Right lobe of liver (tissue), 6 donors: ENCODE data around the gene CENPV. TPM values are rescaled to one million over a fixed set of nuclear protein-coding genes. Genes with fewer than 3 reads are reported as not detected.

ENCODE experiments used
- ATAC-seq, 4 donors: fragments of 200-7000 bp; cut with Tn5 transposase; one replicate each; pipeline ENCODE4 v1.9.1; 2020; ENCODE audit warnings: mild to moderate bottlenecking in 4 of 4, moderate library complexity in 4 of 4
- DNase-seq, 3 donors: peaks; one replicate each; pipeline ENCODE4 v3.0.0-alpha.2; 2020
- H3K27ac ChIP-seq, 3 donors: fragments of 200-600 bp; one replicate each; pipeline ENCODE4 v1.8.0; 2022
- H3K27me3 ChIP-seq, 2 donors: fragments of 200-600 bp; one replicate each; pipeline ENCODE4 v1.8.0; 2022
- H3K36me3 ChIP-seq, 4 donors: fragments of 200-600 bp; sonication (generic) in 1 of 4; one replicate each; pipeline versions ENCODE4 v1.5.1 to v1.8.0; 2017 to 2022; ENCODE audit warnings: control low read depth in 1 of 4
- H3K4me1 ChIP-seq, 4 donors: fragments of 200-600 bp; sonication (generic) in 1 of 4; one replicate each; pipeline versions ENCODE4 v1.5.1 to v1.8.0; 2017 to 2022; ENCODE audit warnings: control low read depth in 1 of 4
- H3K4me3 ChIP-seq, 3 donors: fragments of 200-600 bp; one replicate each; pipeline ENCODE4 v1.8.0; 2022
- H3K9me3 ChIP-seq, 4 donors: fragments of 200-600 bp; sonication (generic) in 1 of 4; one replicate each; pipeline versions ENCODE4 v1.5.1 to v1.8.0; 2017 to 2022; ENCODE audit warnings: control low read depth in 1 of 4
- POLR2A ChIP-seq: fragments of 450-650 bp; IDR thresholded peaks from one replicate; pipeline ENCODE4 v1.6.1; 2017; ENCODE audit warnings: antibody characterized with exemption, mild to moderate bottlenecking
- WGBS: methylation state at CpG from one replicate; pipeline ENCODE4 v1.1.6; 2018; ENCODE audit warnings: low coverage, low lambda C conversion rate; ENCODE audit not compliant: insufficient coverage; ENCODE audit errors: missing lambda C conversion rate; 5-methylcytosine and 5-hydroxymethylcytosine counted together
- intact Hi-C, 2 donors: fragments of 100-400 bp; cut with DNase I; formaldehyde crosslinking; loops; one replicate each; pipeline versions ENCODE4 v1.11.2 to v1.14.1; 2022
- total RNA-seq, 6 experiments: library from RNA; depleted of rRNA in 2 of 6; stranded (reverse); fragments of >200 nt in 2 of 6; fragmentation: NEBNext Ultra II Directional in 3 of 6; extraction: Animal tissue kit (Norgen Biotek cat#: 25700) in 3 of 6; gene quantifications; one replicate each; pipeline versions ENCODE4 v1.1.0 to v1.2.4, GENCODE V29; 2016 to 2023
- TF ChIP-seq, protein P1 (sequence below), 4 donors: fragments of 200-600 bp in 3 of 4; fragments of 450-650 bp in 1 of 4; IDR thresholded peaks; one replicate each; pipeline versions ENCODE4 v1.5.1 to v1.8.0; 2016 to 2022; ENCODE audit warnings: antibody characterized with exemption in 4 of 4, mild to moderate bottlenecking in 2 of 4
- donor health status: DM: no; HTN: yes; CAD: no.
- donor health status: DM: no; HTN: no; CAD: no.
- donor health status: DM: no; HTN: no; CAD: no.
- donor health status: DM: no; HTN: yes; CAD: no.
- donor health status: DM: no; HTN: yes; CAD: no.

Gene CENPV
- total RNA-seq, 6 experiments from 2014 or later: 19.8 to 34.5 (median 24.8) TPM

DNA sequence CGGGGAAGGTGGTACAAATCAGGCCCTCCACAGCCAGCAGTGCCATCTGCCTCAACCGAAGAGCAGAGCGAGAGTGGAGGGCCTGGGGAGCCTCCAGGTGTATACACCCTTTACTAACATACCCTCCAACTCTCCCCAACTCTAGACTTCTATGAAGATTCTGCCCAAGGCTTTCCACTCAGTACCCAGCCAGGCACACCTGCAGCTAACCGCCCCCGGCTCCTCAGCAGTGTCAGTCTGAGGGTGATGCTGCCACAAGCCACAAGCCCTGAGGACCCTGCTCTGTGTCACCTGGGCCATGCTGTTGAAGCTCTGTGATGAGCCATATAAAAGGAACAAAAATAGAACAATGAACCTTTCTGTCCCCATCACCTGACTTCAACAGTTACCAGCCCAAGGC, 3.8 kb downstream of the CENPV start:
- Histone ChIP-seq H3K36me3 (peaks cover 0 to 14% (median 0%) of the 10 kb centered on the region in 4 donors), H3K27me3 (no peaks in the 10 kb centered on the region), H3K27ac (no peak overlapping the region), H3K9me3 (no peaks in the 10 kb centered on the region), H3K4me3 (no peak overlapping the region), H3K4me1 (peaks cover 0 to 10% (median 5%) of the 10 kb centered on the region in 4 donors)
- ATAC-seq: no peak
- no peak for DNase-seq
- 100% methylated on average over 4 of the region's 5 CpGs for WGBS
- intact Hi-C loops: no loop called here
- TF ChIP-seq POLR2A: no peak
- TF ChIP-seq, protein P1, sequence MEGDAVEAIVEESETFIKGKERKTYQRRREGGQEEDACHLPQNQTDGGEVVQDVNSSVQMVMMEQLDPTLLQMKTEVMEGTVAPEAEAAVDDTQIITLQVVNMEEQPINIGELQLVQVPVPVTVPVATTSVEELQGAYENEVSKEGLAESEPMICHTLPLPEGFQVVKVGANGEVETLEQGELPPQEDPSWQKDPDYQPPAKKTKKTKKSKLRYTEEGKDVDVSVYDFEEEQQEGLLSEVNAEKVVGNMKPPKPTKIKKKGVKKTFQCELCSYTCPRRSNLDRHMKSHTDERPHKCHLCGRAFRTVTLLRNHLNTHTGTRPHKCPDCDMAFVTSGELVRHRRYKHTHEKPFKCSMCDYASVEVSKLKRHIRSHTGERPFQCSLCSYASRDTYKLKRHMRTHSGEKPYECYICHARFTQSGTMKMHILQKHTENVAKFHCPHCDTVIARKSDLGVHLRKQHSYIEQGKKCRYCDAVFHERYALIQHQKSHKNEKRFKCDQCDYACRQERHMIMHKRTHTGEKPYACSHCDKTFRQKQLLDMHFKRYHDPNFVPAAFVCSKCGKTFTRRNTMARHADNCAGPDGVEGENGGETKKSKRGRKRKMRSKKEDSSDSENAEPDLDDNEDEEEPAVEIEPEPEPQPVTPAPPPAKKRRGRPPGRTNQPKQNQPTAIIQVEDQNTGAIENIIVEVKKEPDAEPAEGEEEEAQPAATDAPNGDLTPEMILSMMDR (IDR thresholded peaks at IDR 0.05): no peak

DNA sequence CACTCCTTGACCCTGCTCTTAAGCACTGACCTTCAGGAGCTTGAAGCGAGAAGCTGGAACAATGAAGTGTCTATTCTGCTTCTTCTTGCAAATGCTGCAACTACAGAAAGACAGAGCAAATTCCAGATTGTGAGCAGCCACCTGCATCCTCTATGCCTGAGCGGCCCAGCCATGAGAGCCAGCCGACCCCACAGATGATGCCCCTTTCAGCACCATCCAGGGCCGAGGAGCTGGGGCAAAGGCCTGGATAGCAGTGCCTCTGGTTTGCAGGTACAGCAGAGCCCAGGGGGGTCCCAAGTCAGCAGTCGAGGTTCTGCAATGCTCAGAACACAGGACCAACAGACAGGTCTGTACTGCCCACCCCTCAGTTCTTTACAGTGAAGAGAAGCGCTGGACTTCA, 4.7 kb downstream of the CENPV start:
- no peak for DNase-seq
- Histone ChIP-seq H3K9me3 (no peaks in the 10 kb centered on the region), H3K27ac (no peak overlapping the region), H3K36me3 (peaks cover 0 to 14% (median under 1%) of the 10 kb centered on the region in 4 donors), H3K27me3 (no peaks in the 10 kb centered on the region), H3K4me3 (no peak overlapping the region), H3K4me1 (peaks cover 0 to 10% (median 5%) of the 10 kb centered on the region in 4 donors)
- TF ChIP-seq POLR2A: no peak
- TF ChIP-seq, protein P1 (IDR thresholded peaks at IDR 0.05): no peak
- 100% methylated on average over 1 of the region's 6 CpGs for WGBS
- ATAC-seq: no peak
- intact Hi-C loops: no loop called here

DNA sequence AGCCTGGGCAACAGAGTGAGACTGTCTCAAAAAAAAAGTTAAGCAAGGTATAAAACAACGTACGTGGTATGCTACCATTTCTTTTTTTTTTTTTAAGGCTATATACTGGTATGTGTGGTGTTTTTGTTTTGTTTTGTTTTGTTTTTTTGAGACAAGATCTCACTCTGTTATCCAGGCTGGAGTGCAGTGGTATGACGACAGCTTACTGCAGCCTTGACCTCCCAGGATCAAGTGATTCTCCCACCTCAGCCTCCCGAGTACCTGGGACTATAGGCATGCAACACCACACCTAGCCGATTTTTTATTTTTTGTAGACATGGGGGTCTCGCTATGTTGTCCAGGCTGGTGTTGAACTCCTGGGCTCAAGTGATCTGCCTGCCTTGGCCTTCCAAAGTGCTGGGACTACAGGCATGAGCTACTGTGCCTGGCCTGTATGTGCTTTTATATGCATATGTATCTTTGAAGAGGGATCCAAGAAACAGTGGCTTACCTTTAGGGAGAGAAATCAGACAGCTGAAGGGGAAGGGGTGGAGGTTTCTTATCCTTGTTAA, 6.5 kb downstream of the CENPV start:
- H3K27ac ChIP-seq: no peak overlapping the region
- no peaks in the 10 kb centered on the region for H3K9me3 ChIP-seq
- WGBS: 95% methylated on average over 6 of the region's 6 CpGs
- no peaks in the 10 kb centered on the region for H3K27me3 ChIP-seq
- ATAC-seq (no peak), DNase-seq (no peak)
- intact Hi-C loops: no loop called here
- H3K4me1 ChIP-seq: peaks cover 0 to 4% (median 1%) of the 10 kb centered on the region in 4 donors
- TF ChIP-seq, protein P1 (IDR thresholded peaks at IDR 0.05): no peak
- no peak for TF ChIP-seq POLR2A
- no peak overlapping the region for H3K4me3 ChIP-seq
- peaks cover 0 to 17% (median under 1%) of the 10 kb centered on the region in 4 donors for H3K36me3 ChIP-seq

DNA sequence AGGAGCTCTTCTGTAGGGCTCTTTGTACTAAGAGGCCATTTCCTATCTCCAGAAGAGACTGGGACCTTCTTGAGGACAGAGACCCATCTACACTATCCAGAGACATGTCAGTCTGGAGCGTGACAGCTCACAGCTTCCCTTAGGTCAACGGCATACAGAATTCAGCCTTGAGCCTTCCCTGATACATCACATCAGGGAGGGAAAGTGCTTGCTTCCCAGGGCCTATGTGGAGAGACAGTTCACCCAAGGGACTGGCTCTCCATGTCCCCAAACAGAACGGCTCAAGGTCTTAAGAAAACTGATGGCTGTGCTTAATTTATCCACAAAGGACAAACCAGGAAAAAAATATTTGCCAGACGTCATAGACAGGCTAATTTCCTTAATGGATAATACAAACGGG, 7.7 kb downstream of the CENPV start:
- DNase-seq (no peak), ATAC-seq (no peak)
- TF ChIP-seq, protein P1 (IDR thresholded peaks at IDR 0.05): no peak
- TF ChIP-seq POLR2A: no peak
- H3K4me3 ChIP-seq: no peak overlapping the region
- intact Hi-C loops: no loop called here
- H3K4me1 ChIP-seq: no peaks in the 10 kb centered on the region
- H3K27ac ChIP-seq: no peak overlapping the region
- WGBS: 81% methylated on average over 5 of the region's 5 CpGs
- H3K27me3 ChIP-seq: no peaks in the 10 kb centered on the region
- no peaks in the 10 kb centered on the region for H3K9me3 ChIP-seq
- peaks cover 0 to 17% (median under 1%) of the 10 kb centered on the region in 4 donors for H3K36me3 ChIP-seq
